ENCODE data around the gene RNF180. TPM values are rescaled to one million over a fixed set of nuclear protein-coding genes. Genes with fewer than 3 reads are reported as not detected.
"Not testable (repeated sequence)": the region's sequence is repeated elsewhere in the genome, so short reads cannot be mapped to it uniquely, and the experiment has no call there.

RNF180 gene
- total RNA-seq, 1 donor from 2014 or later, result 7.9 TPM

DNA sequence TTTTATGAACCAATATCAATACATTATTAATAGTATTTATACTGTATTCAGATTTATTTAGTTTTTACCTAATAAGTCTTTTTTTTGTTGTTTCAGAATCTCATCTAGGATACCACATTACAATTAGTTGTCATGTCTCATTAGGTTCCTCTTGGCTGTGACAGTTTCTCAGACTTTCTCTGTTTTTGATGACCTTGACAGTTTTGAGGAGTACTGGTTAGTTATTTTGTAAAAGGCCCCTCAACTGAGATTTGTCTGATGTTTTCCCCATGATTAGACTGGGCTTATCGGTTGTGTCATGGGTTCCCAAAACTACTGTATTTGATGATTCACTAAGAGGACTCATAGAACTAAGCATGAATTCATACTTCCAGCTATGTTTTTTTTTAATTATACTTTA, 56.3 kb downstream of the RNF180 start:
- Histone ChIP-seq H3K4me1 (no peaks in the 10 kb centered on the region), H3K27ac (no peak overlapping the region), H3K4me3 (no peak overlapping the region), H3K36me3 (peaks cover 8 to 20% of the 10 kb centered on the region in 2 donors), H3K9me3 (no peaks in the 10 kb centered on the region), H3K27me3 (no peaks in the 10 kb centered on the region)
- TF ChIP-seq CTCF (IDR thresholded peaks at IDR 0.05), result no peak
- intact Hi-C loops (cut with DNase I), result no loop called here
- DNase-seq (ENCODE audit: low spot score in 2 of 2), result no peak

- not testable (repeated sequence) for H3K4me1 ChIP-seq; DNase-seq (ENCODE audit: low spot score in 2 of 2); H3K27me3 ChIP-seq; H3K9me3 ChIP-seq; H3K27ac ChIP-seq; H3K4me3 ChIP-seq
- intact Hi-C loops (cut with DNase I), result loop anchor here (5.0 kb wide), 1 partner anchor 282 kb away; the partner anchor contains the start of gene RGS7BP
- H3K36me3 ChIP-seq, result peaks cover 8 to 20% of the 10 kb centered on the region in 2 donors
These were observed 59.8 kb downstream of the RNF180 start for GRCh38 chr5:64225286-64225981.

DNA sequence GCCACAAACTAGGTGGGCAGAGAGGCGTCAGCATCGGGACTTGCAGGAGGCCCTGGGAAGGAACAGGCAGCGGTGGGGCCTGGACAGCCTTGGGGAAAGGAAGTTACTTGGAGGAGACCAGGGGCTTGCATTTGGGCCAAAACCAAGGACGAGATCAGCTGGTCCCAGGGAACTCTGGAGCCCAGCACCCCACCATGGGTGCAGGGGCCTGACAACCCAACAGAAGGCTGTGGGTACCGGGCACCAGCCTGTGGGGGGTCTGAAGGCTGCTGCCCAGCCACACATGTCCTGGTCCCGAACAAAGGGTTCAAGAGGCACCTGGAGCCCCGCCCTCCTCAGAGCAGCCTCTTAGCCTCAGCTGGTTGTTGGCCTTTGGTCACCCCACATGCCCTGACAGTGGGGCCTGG, 61.5 kb downstream of the RNF180 start:
- DNase-seq (ENCODE audit: low spot score in 2 of 2); H3K27me3 ChIP-seq; H3K27ac ChIP-seq; H3K4me1 ChIP-seq; H3K9me3 ChIP-seq; H3K4me3 ChIP-seq: not testable (repeated sequence)
- intact Hi-C loops (cut with DNase I), result loop anchor here (5.0 kb wide), 1 partner anchor 280 kb away; the partner anchor contains the start of gene RGS7BP
- H3K36me3 ChIP-seq, result peaks cover 8 to 20% of the 10 kb centered on the region in 2 donors

- DNase-seq (ENCODE audit: low spot score in 2 of 2), result no peak
- no peaks in the 10 kb centered on the region for H3K4me1 ChIP-seq
- no peaks in the 10 kb centered on the region for H3K27me3 ChIP-seq
- H3K36me3 ChIP-seq, result peaks cover 8 to 18% of the 10 kb centered on the region in 2 donors
- H3K4me3 ChIP-seq, result no peak overlapping the region
- TF ChIP-seq CTCF (IDR thresholded peaks at IDR 0.05), result peak; percentile 38 to 75 (median 42)
- intact Hi-C loops (cut with DNase I), result loop anchor here (1.0 to 5.0 kb wide), 2 partner anchors 278 to 383 kb away; partner anchors contain the start of gene RGS7BP
- no peak overlapping the region for H3K27ac ChIP-seq
- no peaks in the 10 kb centered on the region for H3K9me3 ChIP-seq
These were observed 63.6 kb downstream of the RNF180 start for GRCh38 chr5:64229163-64229774.

DNA sequence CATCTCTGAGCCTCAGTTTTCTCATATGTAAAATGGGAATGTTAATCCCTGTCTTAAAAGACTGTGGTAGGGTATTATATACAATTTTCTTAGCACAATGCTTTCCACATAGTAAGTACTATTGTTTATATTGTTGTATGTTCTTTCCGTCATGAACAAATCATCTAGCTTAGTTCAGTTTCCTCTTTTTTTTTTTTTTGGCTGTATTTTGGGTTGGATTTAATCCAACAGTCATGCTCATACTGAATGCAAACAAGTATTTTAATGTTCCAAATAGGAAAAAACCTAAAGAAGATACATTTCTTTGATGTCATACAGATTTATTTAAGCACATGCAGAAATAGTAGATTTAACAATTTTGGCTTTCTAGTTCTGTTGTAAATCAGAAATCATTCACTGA, 95.1 kb downstream of the RNF180 start:
- intact Hi-C loops (cut with DNase I), result no loop called here
- no peak for DNase-seq (ENCODE audit: low spot score in 2 of 2)
- no peaks in the 10 kb centered on the region for H3K27me3 ChIP-seq
- H3K4me3 ChIP-seq, result no peak overlapping the region
- H3K36me3 ChIP-seq, result no peaks in the 10 kb centered on the region
- no peaks in the 10 kb centered on the region for H3K4me1 ChIP-seq
- TF ChIP-seq CTCF (IDR thresholded peaks at IDR 0.05), result no peak
- no peak overlapping the region for H3K27ac ChIP-seq
- no peaks in the 10 kb centered on the region for H3K9me3 ChIP-seq

- Histone ChIP-seq H3K27ac (no peak overlapping the region), H3K9me3 (no peaks in the 10 kb centered on the region), H3K36me3 (no peaks in the 10 kb centered on the region), H3K27me3 (no peaks in the 10 kb centered on the region), H3K4me1 (peaks cover 0 to 3% of the 10 kb centered on the region in 2 donors), H3K4me3 (no peak overlapping the region)
- no peak for TF ChIP-seq CTCF (IDR thresholded peaks at IDR 0.05)
- intact Hi-C loops (cut with DNase I), result no loop called here
- DNase-seq (ENCODE audit: low spot score in 2 of 2), result no peak
These were observed 103.5 kb downstream of the RNF180 start for GRCh38 chr5:64269164-64269563.

Measured in ascending aorta (tissue), 2 donors.